Keratinocyte (primary cell): ENCODE results near the gene RYR1. TPM values are rescaled to one million over a fixed set of nuclear protein-coding genes. Genes with fewer than 3 reads are reported as not detected.

Experiments used
- DNase-seq: peaks from one replicate; pipeline ENCODE4 v3.0.0-alpha.2; 2011; ENCODE audit warnings: low read depth, missing footprints, low spot score
- FAIRE-seq: peaks from 2 replicates; lab custom pipeline; 2011; peaks lifted over from hg19 to GRCh38; lab: Jason Lieb, UNC
- H2AFZ ChIP-seq: 2 replicates; pipeline ENCODE4 v1.6.0; 2012; ENCODE audit warnings: low read length, control low read depth, inconsistent platforms; ENCODE audit not compliant: control insufficient read depth
- H3K27ac ChIP-seq: 2 replicates; pipeline ENCODE4 v1.5.1; 2011; ENCODE audit warnings: low read length; ENCODE audit not compliant: control insufficient read depth, insufficient read depth
- H3K27me3 ChIP-seq: 3 replicates; pipeline ENCODE4 v1.6.0; 2011; ENCODE audit warnings: low read length; ENCODE audit not compliant: control insufficient read depth, insufficient read depth; ENCODE audit errors: extremely low read depth
- H3K36me3 ChIP-seq, 2 experiments: 2 replicates in 1 of 2; 3 replicates in 1 of 2; pipeline ENCODE4 v1.5.1; 2011; ENCODE audit warnings: low read length in 2 of 2, mild to moderate bottlenecking in 1 of 2; ENCODE audit not compliant: control insufficient read depth in 2 of 2, insufficient read depth in 2 of 2; ENCODE audit errors: extremely low read depth in 1 of 2
- H3K4me1 ChIP-seq: 3 replicates; pipeline ENCODE4 v1.5.1; 2011; ENCODE audit warnings: low read length; ENCODE audit not compliant: control insufficient read depth, insufficient read depth; ENCODE audit errors: extremely low read depth
- H3K4me2 ChIP-seq: 3 replicates; pipeline ENCODE4 v1.6.0; 2011; ENCODE audit warnings: low read depth, low read length; ENCODE audit not compliant: control insufficient read depth, insufficient read depth; ENCODE audit errors: extremely low read depth
- H3K4me3 ChIP-seq, 3 experiments: fragments of 200-600 bp in 1 of 3; sonication (generic) in 1 of 3; 2 replicates in 2 of 3; 3 replicates in 1 of 3; pipeline ENCODE4 v1.5.1; 2011 to 2016; ENCODE audit warnings: low read length in 3 of 3, mild to moderate bottlenecking in 3 of 3, control low read depth in 2 of 3, inconsistent platforms in 1 of 3, low read depth in 1 of 3, mixed read lengths in 1 of 3, mixed run types in 1 of 3, moderate library complexity in 1 of 3; ENCODE audit not compliant: control insufficient read depth in 2 of 3, insufficient read depth in 2 of 3; ENCODE audit errors: extremely low read depth in 1 of 3
- H3K79me2 ChIP-seq: 2 replicates; pipeline ENCODE4 v1.6.0; 2012; ENCODE audit warnings: low read length; ENCODE audit not compliant: control insufficient read depth, insufficient read depth
- H3K9ac ChIP-seq: 3 replicates; pipeline ENCODE4 v1.6.0; 2011; ENCODE audit warnings: low read length; ENCODE audit not compliant: control insufficient read depth, insufficient read depth; ENCODE audit errors: extremely low read depth
- H3K9me1 ChIP-seq: 3 replicates; pipeline ENCODE4 v1.6.0; 2011; ENCODE audit warnings: low read length; ENCODE audit not compliant: control insufficient read depth, insufficient read depth; ENCODE audit errors: extremely low read depth
- H3K9me3 ChIP-seq: 2 replicates; pipeline ENCODE4 v1.5.1; 2012; ENCODE audit warnings: low read depth, low read length; ENCODE audit not compliant: control insufficient read depth
- H4K20me1 ChIP-seq: 3 replicates; pipeline ENCODE4 v1.6.0; 2011; ENCODE audit warnings: low read length; ENCODE audit not compliant: control insufficient read depth, insufficient read depth; ENCODE audit errors: extremely low read depth
- CTCF ChIP-seq, 3 experiments: IDR thresholded peaks in 1 of 3; conservative IDR thresholded peaks in 1 of 3; optimal IDR thresholded peaks in 1 of 3; 2 replicates in 2 of 3; 3 replicates in 1 of 3; pipeline versions ENCODE3 to v1.5.1; 2011; ENCODE audit warnings: low read length in 3 of 3, mild to moderate bottlenecking in 3 of 3, moderate library complexity in 2 of 3, control low read depth in 1 of 3, inconsistent platforms in 1 of 3; ENCODE audit not compliant: insufficient read depth in 2 of 3; ENCODE audit errors: extremely low read depth in 1 of 3
- EZH2 ChIP-seq: IDR thresholded peaks from one replicate; pipeline ENCODE4 v1.6.1; 2012; ENCODE audit warnings: inconsistent platforms, mild to moderate bottlenecking, low read length, moderate library complexity
- dilution Hi-C: fragments of 300-500 bp; cut with MboI; formaldehyde crosslinking; loops from one replicate; pipeline ENCODE4 v1.7.0; 2020; ENCODE audit warnings: low sequenced_read_pairs; ENCODE audit not compliant: extremely low pct_ligation_motif_present
- polyA plus RNA-seq, 5 experiments: library from polyadenylated mRNA; depleted of rRNA in 3 of 5; stranded (reverse) in 3 of 5; stranded (forward) in 1 of 5; unstranded in 1 of 5; fragments of >200 nt; gene quantifications; 1 replicate in 1 of 5; 2 replicates in 3 of 5; 3 replicates in 1 of 5; pipeline versions ENCODE4 v1.2.1 to v1.2.3, GENCODE V29; 2011 to 2012; ENCODE audit warnings: missing spikeins in 2 of 5, low read depth in 1 of 5, low replicate concordance in 1 of 5

Gene RYR1
- polyA plus RNA-seq, 1 donor (not counting 4 experiments of a cell fraction or from before 2014, with no cell fraction given): 0.41 TPM

GRCh38 chr19:38490861-38491260 lies 57.4 kb downstream of the RYR1 start:
- Histone ChIP-seq H3K27ac (no peak overlapping the region), H3K36me3 (no peaks in the 10 kb centered on the region), H3K4me3 (no peak overlapping the region), H3K9ac (no peak overlapping the region), H3K9me1 (no peaks in the 10 kb centered on the region), H3K79me2 (no peaks in the 10 kb centered on the region), H3K4me1 (no peaks in the 10 kb centered on the region), H3K9me3 (no peaks in the 10 kb centered on the region), H4K20me1 (no peaks in the 10 kb centered on the region), H3K4me2 (no peak overlapping the region), H2AFZ (no peak overlapping the region), H3K27me3 (no peaks in the 10 kb centered on the region)
- dilution Hi-C loops: no loop called here
- TF ChIP-seq CTCF (optimal IDR thresholded peaks at IDR 0.05 in 1 of 3, IDR thresholded peaks at IDR 0.05 in 1 of 3, conservative IDR thresholded peaks at IDR 0.05 in 1 of 3; ENCODE audit: extremely low read depth in 1 of 3, insufficient read depth in 2 of 3, low read length in 3 of 3) (no peak), EZH2 (no peak)
- DNase-seq (no peak), FAIRE-seq (no peak)

- no peak overlapping the region for H3K4me3 ChIP-seq
These were observed 58.8 kb downstream of the RYR1 start for GRCh38 chr19:38492181-38492813.

More at GRCh38 chr19:38492181-38492813, 58.8 kb downstream of the RYR1 start:
- Histone ChIP-seq H2AFZ (no peak overlapping the region), H3K4me1 (no peaks in the 10 kb centered on the region), H3K4me2 (no peak overlapping the region), H3K9me1 (no peaks in the 10 kb centered on the region), H3K9me3 (no peaks in the 10 kb centered on the region), H3K79me2 (no peaks in the 10 kb centered on the region), H3K27me3 (no peaks in the 10 kb centered on the region), H3K36me3 (no peaks in the 10 kb centered on the region), H4K20me1 (no peaks in the 10 kb centered on the region), H3K27ac (no peak overlapping the region), H3K9ac (no peak overlapping the region)
- FAIRE-seq: no peak
- no peak for TF ChIP-seq CTCF (optimal IDR thresholded peaks at IDR 0.05 in 1 of 3, IDR thresholded peaks at IDR 0.05 in 1 of 3, conservative IDR thresholded peaks at IDR 0.05 in 1 of 3; ENCODE audit: extremely low read depth in 1 of 3, insufficient read depth in 2 of 3, low read length in 3 of 3)
- dilution Hi-C loops: no loop called here
- no peak for DNase-seq
